GM12873 (cell line): ENCODE data around the gene LRTM1.

Source experiments
- CTCF ChIP-seq: IDR thresholded peaks from 2 replicates; pipeline ENCODE4 v1.5.1; 2012; ENCODE audit warnings: low read depth, mild to moderate bottlenecking, moderate library complexity, low read length, control low read depth; ENCODE audit not compliant: insufficient read depth; ENCODE audit errors: missing control alignments

LRTM1 gene

DNA sequence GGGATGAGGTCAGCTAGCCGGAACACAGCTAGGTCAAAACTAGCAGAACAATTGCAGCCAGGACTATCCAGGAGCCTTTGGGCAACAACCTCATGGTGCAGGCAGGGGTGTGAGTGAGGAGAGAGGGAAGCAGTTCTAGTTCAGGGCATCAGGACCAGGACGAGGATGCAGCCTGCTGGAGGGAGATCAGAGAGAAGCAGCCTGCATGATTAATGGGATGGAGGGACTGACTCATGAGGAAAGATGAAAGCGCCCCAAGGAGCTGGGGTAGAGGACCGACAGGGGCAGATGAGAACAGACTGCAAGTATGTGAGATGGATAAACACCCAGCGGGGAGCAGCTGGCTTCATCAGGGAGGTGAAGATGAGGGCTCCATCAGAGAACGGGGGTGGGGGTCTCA lies 37.9 kb upstream of the LRTM1 start:
- no peak for TF ChIP-seq CTCF

- TF ChIP-seq CTCF: no peak
These were observed 36.2 kb upstream of the LRTM1 start for GRCh38 chr3:54964081-54964480.

DNA sequence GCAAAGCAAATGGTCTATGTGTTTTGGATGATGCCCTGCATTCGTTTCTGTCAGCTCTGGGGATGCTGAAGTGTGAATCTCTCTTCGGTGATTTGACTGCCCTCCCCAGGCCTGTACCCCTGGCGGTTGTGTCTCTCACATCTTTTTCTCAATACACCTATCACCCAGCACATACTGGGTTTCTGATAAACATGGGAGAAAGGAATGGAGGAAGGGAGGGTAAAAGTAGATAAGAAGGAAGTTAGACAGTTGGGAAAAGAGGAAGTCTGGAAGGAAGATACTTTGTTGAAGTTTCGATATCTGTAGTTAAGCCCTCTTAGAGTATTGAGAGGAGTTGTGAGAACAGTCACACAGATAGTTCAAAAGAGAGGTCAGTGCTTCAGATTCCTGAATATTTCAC lies 35.8 kb upstream of the LRTM1 start:
- no peak for TF ChIP-seq CTCF

- no peak for TF ChIP-seq CTCF
These were observed 34.3 kb upstream of the LRTM1 start for GRCh38 chr3:54962200-54962599.

DNA sequence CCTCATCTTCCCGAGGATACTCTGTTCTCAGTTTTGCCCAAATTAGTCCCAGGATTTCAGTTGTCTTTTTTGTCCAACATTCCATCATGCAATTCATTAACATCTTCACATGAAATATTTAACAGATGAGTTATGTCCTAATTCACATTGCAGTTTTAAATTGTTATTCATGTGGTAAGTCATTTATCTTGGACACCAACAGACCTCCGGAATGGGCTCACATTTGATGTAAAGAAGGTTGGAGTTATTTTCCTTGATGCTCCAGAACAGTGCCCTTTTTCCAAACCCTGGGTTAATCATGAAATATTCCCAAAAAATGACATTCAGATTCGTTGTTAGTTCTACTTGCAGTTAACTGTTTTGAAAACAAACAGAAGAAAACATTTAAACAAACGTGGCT lies 32.8 kb upstream of the LRTM1 start:
- TF ChIP-seq CTCF: no peak

- TF ChIP-seq CTCF: no peak
These were observed 32.2 kb upstream of the LRTM1 start for GRCh38 chr3:54960082-54960481.

GRCh38 chr3:54957711-54958110 lies 29.9 kb upstream of the LRTM1 start:
- no peak for TF ChIP-seq CTCF

- no peak for TF ChIP-seq CTCF
These were observed 28.1 kb upstream of the LRTM1 start for GRCh38 chr3:54955941-54956340.
